ENCODE data around the gene MEGF6.

MEGF6 gene

GRCh38 chr1:3479511-3480368 is 131.6 kb downstream of the MEGF6 start:
- no peak overlapping the region for H3K27ac ChIP-seq (ENCODE audit: poor library complexity, severe bottlenecking)
- H3K36me3 ChIP-seq (ENCODE audit: low read depth), result no peaks in the 10 kb centered on the region; the same call in 1 of the 2 replicates
- no peak for ATAC-seq (ENCODE audit: low read depth)
- H3K27me3 ChIP-seq (ENCODE audit: insufficient read depth, poor library complexity, severe bottlenecking), result no peaks in the 10 kb centered on the region
- TF ChIP-seq CTCF (IDR thresholded peaks at IDR 0.05; ENCODE audit: poor library complexity, severe bottlenecking), result no peak
- peaks cover 15% of the 10 kb centered on the region for H3K4me1 ChIP-seq (ENCODE audit: insufficient read depth, poor library complexity, severe bottlenecking)
- H3K9me3 ChIP-seq (ENCODE audit: severe bottlenecking), result no peaks in the 10 kb centered on the region
- H3K4me3 ChIP-seq (ENCODE audit: severe bottlenecking), result no peak overlapping the region
- DNase-seq (ENCODE audit: low spot score), result no peak

GRCh38 chr1:3478187-3478586 is 133.1 kb downstream of the MEGF6 start:
- ATAC-seq (ENCODE audit: low read depth), result no peak
- H3K4me1 ChIP-seq (ENCODE audit: insufficient read depth, poor library complexity, severe bottlenecking), result peaks cover 14% of the 10 kb centered on the region
- no peak overlapping the region for H3K4me3 ChIP-seq (ENCODE audit: severe bottlenecking)
- no peaks in the 10 kb centered on the region for H3K9me3 ChIP-seq (ENCODE audit: severe bottlenecking)
- peaks cover 7% of the 10 kb centered on the region for H3K36me3 ChIP-seq (ENCODE audit: low read depth)
- H3K27me3 ChIP-seq (ENCODE audit: insufficient read depth, poor library complexity, severe bottlenecking), result no peaks in the 10 kb centered on the region
- no peak for TF ChIP-seq CTCF (IDR thresholded peaks at IDR 0.05; ENCODE audit: poor library complexity, severe bottlenecking)
- no peak overlapping the region for H3K27ac ChIP-seq (ENCODE audit: poor library complexity, severe bottlenecking)
- DNase-seq (ENCODE audit: low spot score), result no peak

- H3K36me3 ChIP-seq (ENCODE audit: low read depth), result peaks cover 7% of the 10 kb centered on the region
- no peaks in the 10 kb centered on the region for H3K27me3 ChIP-seq (ENCODE audit: insufficient read depth, poor library complexity, severe bottlenecking)
- ATAC-seq (ENCODE audit: low read depth) (no peak), DNase-seq (ENCODE audit: low spot score) (no peak)
- H3K4me3 ChIP-seq (ENCODE audit: severe bottlenecking), result no peak overlapping the region
- H3K4me1 ChIP-seq (ENCODE audit: insufficient read depth, poor library complexity, severe bottlenecking), result peaks cover 15% of the 10 kb centered on the region
- no peak overlapping the region for H3K27ac ChIP-seq (ENCODE audit: poor library complexity, severe bottlenecking)
- TF ChIP-seq CTCF (IDR thresholded peaks at IDR 0.05; ENCODE audit: poor library complexity, severe bottlenecking), result no peak
- no peaks in the 10 kb centered on the region for H3K9me3 ChIP-seq (ENCODE audit: severe bottlenecking)
Observed at GRCh38 chr1:3477241-3477995, 133.9 kb downstream of the MEGF6 start.

GRCh38 chr1:3476666-3477065 is 134.6 kb downstream of the MEGF6 start:
- no peak for TF ChIP-seq CTCF (IDR thresholded peaks at IDR 0.05; ENCODE audit: poor library complexity, severe bottlenecking)
- Histone ChIP-seq H3K9me3 (ENCODE audit: severe bottlenecking) (no peaks in the 10 kb centered on the region), H3K4me1 (ENCODE audit: insufficient read depth, poor library complexity, severe bottlenecking) (peaks cover 21% of the 10 kb centered on the region)

More at GRCh38 chr1:3476666-3477065, 134.6 kb downstream of the MEGF6 start:
- no peak overlapping the region for H3K4me3 ChIP-seq (ENCODE audit: severe bottlenecking)
- ATAC-seq (ENCODE audit: low read depth), result no peak
- no peaks in the 10 kb centered on the region for H3K27me3 ChIP-seq (ENCODE audit: insufficient read depth, poor library complexity, severe bottlenecking)
- H3K36me3 ChIP-seq (ENCODE audit: low read depth), result peaks cover 7% of the 10 kb centered on the region
- no peak for DNase-seq (ENCODE audit: low spot score)
- H3K27ac ChIP-seq (ENCODE audit: poor library complexity, severe bottlenecking), result no peak overlapping the region
